SU-DHL-6 (cell line): Measurements from ENCODE around the gene TMEM42.

ENCODE experiments used
- H2AFZ ChIP-seq: fragments of 200-600 bp; sonication (generic); 2 replicates; pipeline ENCODE4 v1.6.1; 2014; ENCODE audit warnings: low read depth, mild to moderate bottlenecking, moderate library complexity, mixed read lengths, antibody characterized with exemption, low read length; ENCODE audit not compliant: severe bottlenecking
- H3F3A ChIP-seq: fragments of 200-600 bp; shearing (Covaris generic); 2 replicates; pipeline ENCODE4 v1.6.0; 2016; ENCODE audit warnings: antibody characterized with exemption, mild to moderate bottlenecking; ENCODE audit not compliant: insufficient read depth
- H3K27ac ChIP-seq: fragments of 200-600 bp; sonication (generic); 2 replicates; pipeline ENCODE4 v1.5.1; 2016; ENCODE audit warnings: low read depth, mild to moderate bottlenecking, low read length, moderate library complexity, mixed read lengths
- H3K27me3 ChIP-seq: fragments of 200-600 bp; sonication (generic), shearing (Covaris generic); 2 replicates; pipeline ENCODE4 v1.6.0; 2014; ENCODE audit warnings: mild to moderate bottlenecking, low read length
- H3K36me3 ChIP-seq: fragments of 200-600 bp; sonication (generic); 2 replicates; pipeline ENCODE4 v1.6.1; 2014; ENCODE audit warnings: mild to moderate bottlenecking, low read length, mixed read lengths
- H3K4me2 ChIP-seq: fragments of 300-600, 200-600 bp; shearing (Covaris generic), sonication (generic); 2 replicates; pipeline ENCODE4 v1.6.0; 2014; ENCODE audit warnings: low read length, low read depth, mild to moderate bottlenecking; ENCODE audit not compliant: poor library complexity, severe bottlenecking
- H3K4me3 ChIP-seq: fragments of 200-600 bp; sonication (generic); 2 replicates; pipeline ENCODE4 v1.5.1; 2014; ENCODE audit warnings: antibody characterized with exemption, low read length, mild to moderate bottlenecking, mixed read lengths; ENCODE audit not compliant: insufficient read depth, poor library complexity, severe bottlenecking
- H3K79me2 ChIP-seq: fragments of 200-600 bp; sonication (generic); 2 replicates; pipeline ENCODE4 v1.6.1; 2014; ENCODE audit warnings: mild to moderate bottlenecking, low read length, moderate library complexity; ENCODE audit not compliant: insufficient read depth
- H3K9ac ChIP-seq: fragments of 200-600 bp; sonication (generic); 2 replicates; pipeline ENCODE4 v1.7.0; 2014; ENCODE audit warnings: mild to moderate bottlenecking, low read length
- H3K9me2 ChIP-seq: fragments of 200-600 bp; sonication (generic); replicated peaks from 2 replicates; pipeline ENCODE4 v1.6.1; 2014; ENCODE audit warnings: low read length; ENCODE audit not compliant: insufficient read depth
- H3K9me3 ChIP-seq: fragments of 200-600 bp; sonication (generic); 2 replicates; pipeline ENCODE4 v1.6.1; 2014; ENCODE audit warnings: low read length, mixed read lengths; ENCODE audit not compliant: insufficient read depth
- H4K20me1 ChIP-seq: fragments of 200-600 bp; sonication (generic); 2 replicates; pipeline ENCODE4 v1.6.1; 2014; ENCODE audit warnings: low read depth, mild to moderate bottlenecking, antibody characterized with exemption, low read length, moderate library complexity, mixed read lengths
- EZH2phosphoT487 ChIP-seq: fragments of 200-600 bp; sonication (generic), shearing (Covaris generic); conservative IDR thresholded peaks from 2 replicates; pipeline ENCODE4 v1.6.1; 2018; ENCODE audit warnings: mild to moderate bottlenecking, antibody characterized with exemption, low read length, moderate library complexity, mixed read lengths
- TF ChIP-seq, protein P1 (sequence below): fragments of 200-600 bp; sonication (generic); IDR thresholded peaks from one replicate; pipeline ENCODE4 v1.5.1; 2017; ENCODE audit warnings: antibody characterized with exemption, mild to moderate bottlenecking, low read length, moderate library complexity; ENCODE audit not compliant: insufficient read depth, poor library complexity, severe bottlenecking

Gene TMEM42

GRCh38 chr3:44913868-44914468 is 52.3 kb downstream of the TMEM42 start:
- Histone ChIP-seq H3K4me3 (no peak overlapping the region), H3K9me2 (no peaks in the 10 kb centered on the region), H3K27me3 (no peaks in the 10 kb centered on the region), H4K20me1 (no peaks in the 10 kb centered on the region), H3K36me3 (no peaks in the 10 kb centered on the region), H3K79me2 (no peaks in the 10 kb centered on the region), H2AFZ (no peak overlapping the region), H3K27ac (no peak overlapping the region), H3K9ac (no peak overlapping the region), H3K9me3 (no peaks in the 10 kb centered on the region), H3K4me2 (no peak overlapping the region), H3F3A (no peaks in the 10 kb centered on the region)
- no peak for TF ChIP-seq EZH2phosphoT487
- TF ChIP-seq, protein P1, sequence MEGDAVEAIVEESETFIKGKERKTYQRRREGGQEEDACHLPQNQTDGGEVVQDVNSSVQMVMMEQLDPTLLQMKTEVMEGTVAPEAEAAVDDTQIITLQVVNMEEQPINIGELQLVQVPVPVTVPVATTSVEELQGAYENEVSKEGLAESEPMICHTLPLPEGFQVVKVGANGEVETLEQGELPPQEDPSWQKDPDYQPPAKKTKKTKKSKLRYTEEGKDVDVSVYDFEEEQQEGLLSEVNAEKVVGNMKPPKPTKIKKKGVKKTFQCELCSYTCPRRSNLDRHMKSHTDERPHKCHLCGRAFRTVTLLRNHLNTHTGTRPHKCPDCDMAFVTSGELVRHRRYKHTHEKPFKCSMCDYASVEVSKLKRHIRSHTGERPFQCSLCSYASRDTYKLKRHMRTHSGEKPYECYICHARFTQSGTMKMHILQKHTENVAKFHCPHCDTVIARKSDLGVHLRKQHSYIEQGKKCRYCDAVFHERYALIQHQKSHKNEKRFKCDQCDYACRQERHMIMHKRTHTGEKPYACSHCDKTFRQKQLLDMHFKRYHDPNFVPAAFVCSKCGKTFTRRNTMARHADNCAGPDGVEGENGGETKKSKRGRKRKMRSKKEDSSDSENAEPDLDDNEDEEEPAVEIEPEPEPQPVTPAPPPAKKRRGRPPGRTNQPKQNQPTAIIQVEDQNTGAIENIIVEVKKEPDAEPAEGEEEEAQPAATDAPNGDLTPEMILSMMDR: peak; percentile 85

DNA sequence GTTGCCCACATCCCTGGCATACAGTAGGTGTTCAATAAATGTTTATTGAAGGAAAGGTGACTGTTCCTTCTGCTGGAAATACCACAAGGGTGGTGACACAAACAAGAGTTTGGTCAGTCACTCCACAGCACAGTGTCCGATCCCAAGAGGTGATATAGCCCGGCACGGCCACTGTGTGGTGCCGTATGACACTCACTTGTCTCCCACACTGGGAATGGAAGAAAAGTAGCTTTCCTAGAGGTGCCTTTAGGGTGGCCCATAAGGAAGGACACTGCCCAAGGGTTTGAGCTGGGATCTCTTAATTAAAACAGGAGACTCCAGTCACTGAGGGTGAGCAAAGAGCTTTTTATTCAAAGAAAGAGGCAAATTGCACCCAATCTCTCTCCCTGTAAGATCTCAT is 53.2 kb downstream of the TMEM42 start:
- TF ChIP-seq EZH2phosphoT487: no peak
- TF ChIP-seq, protein P1: no peak
- Histone ChIP-seq H3K9me2 (no peaks in the 10 kb centered on the region), H4K20me1 (no peaks in the 10 kb centered on the region), H3K27me3 (no peaks in the 10 kb centered on the region), H2AFZ (no peak overlapping the region), H3K4me3 (no peak overlapping the region), H3K27ac (no peak overlapping the region), H3K4me2 (no peak overlapping the region), H3K79me2 (no peaks in the 10 kb centered on the region), H3K9me3 (no peaks in the 10 kb centered on the region), H3K9ac (no peak overlapping the region), H3F3A (no peaks in the 10 kb centered on the region), H3K36me3 (no peaks in the 10 kb centered on the region)
